ENCODE results near the gene ZMAT3. TPM values are rescaled to one million over a fixed set of nuclear protein-coding genes. Genes with fewer than 3 reads are reported as not detected.
A peak's percentile ranks its signal among the peaks of the same experiment; 100 is the strongest.

ZMAT3 gene
- total RNA-seq, 1 experiment from 2014 or later: 11.4 TPM

DNA sequence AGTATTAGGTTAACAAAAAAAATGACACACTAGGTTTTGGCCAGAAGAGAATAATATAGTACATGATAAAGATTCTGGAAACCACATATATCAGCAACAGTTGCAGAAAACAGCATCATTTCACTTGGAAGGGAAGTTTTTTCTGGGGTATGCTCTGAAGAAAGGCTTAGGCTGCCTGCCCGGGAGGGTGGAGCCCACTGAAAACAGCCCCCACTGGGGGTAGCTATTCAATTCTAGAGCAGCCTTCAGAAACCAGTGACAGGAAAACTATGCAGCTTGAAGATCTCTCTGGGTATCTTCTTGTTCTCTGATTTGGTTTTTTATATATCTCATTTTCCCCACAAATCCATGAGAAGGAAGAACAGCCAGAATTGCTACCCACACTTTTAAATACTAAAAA is 43.2 kb downstream of the ZMAT3 start:
- DNase-seq (ENCODE audit: extremely low read depth, low read depth): no peak

DNA sequence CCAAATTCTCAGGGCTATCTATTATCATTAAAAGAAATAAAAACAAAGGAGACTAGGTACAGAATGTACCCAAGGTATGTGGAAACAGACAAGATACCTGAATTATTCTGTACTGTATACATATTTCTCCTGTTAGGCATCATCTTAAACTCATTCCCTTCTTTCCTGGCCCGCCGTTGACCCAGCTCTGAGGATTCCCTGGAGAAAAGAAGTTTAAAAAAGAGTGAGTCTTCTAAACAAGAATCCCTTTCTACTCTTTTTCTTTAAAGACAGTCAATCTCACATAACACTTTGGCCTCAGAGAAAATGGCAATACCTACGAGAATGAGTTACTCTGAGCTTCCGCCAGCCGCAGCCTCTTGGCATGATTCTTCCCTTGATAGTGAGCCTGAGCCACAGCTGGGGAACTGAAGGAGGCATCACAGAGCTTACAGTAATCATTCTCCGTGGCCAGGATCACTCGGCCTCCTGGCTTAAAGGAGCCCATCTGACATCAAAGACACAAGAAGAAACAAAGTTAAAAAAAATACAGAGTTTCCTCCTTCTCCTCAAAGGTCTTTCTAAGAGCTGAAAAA is 44.2 kb downstream of the ZMAT3 start:
- DNase-seq (ENCODE audit: extremely low read depth, low read depth): no peak

DNA sequence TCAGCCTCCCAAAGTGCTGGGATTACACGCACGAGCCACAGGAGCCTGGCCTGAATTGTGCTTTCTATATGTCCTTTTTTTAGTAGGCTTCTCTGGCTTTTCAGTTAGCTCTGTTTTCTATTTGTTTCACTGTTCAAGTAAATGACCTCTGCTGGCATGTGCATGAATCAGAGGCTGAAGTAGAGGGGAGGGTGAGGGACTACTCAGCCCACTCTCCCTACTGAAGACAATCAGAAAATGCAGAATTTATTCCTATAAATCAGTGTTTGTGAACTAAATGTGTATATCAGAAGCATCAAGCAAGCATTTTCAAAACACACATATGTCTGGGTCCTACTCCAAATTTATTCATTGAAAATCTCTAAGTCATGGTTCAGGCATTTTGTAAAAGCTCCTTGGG is 45.0 kb downstream of the ZMAT3 start:
- no peak for DNase-seq (ENCODE audit: extremely low read depth, low read depth)

DNA sequence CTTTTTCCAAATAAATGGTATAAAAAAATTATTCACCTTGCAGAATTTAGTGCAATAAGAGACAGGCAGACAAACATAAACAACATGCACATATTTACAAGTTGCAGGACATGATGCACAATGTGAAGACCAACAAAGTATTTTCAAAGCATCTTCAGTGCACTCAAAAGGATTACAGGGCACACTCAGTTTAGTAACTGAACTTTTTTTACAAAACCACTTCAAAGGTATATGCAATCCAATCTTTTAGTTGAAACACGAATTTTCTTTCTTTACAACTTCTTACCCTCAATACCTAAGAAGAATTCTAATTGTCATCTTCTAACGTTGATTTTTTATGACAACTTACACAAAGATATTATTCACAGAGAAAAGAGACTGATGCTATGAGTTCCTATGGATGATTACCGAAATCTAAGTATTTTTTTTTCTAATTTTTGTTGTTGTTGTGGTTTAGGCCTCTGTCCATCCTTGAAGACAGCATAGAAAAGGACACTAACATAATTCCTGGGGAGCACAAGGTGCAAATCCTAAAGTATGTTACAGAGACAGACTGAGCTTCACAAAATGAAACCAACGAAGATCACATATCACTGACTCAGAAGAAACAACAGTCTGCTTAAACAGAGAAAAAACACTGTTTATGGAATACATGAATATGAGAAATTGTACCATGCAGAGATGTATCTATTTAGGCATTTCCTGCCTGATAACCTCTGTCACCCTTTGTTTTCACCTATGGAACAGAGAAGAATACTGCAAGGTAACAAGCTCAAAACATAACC is 50.3 kb downstream of the ZMAT3 start:
- DNase-seq (ENCODE audit: extremely low read depth, low read depth): no peak

DNA sequence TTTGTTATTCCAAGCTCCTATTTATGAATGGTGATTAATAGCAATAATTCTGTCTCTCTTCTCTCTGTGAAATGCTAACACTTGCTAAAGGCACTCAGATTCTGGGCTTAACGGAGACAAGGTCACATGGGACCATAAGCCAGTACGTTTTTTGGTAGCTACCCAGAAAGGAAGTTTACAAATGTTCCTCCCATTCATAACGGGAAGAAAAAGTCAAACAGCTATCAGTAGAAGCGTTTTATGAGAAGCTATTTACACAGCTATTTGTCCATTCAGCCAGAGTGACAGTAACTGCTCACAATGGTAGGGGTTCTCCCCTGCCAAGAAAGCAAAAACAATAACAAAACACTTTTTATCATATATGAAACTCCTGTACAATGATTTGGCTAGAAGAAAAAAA is 51.5 kb downstream of the ZMAT3 start:
- DNase-seq (ENCODE audit: extremely low read depth, low read depth): no peak

DNA sequence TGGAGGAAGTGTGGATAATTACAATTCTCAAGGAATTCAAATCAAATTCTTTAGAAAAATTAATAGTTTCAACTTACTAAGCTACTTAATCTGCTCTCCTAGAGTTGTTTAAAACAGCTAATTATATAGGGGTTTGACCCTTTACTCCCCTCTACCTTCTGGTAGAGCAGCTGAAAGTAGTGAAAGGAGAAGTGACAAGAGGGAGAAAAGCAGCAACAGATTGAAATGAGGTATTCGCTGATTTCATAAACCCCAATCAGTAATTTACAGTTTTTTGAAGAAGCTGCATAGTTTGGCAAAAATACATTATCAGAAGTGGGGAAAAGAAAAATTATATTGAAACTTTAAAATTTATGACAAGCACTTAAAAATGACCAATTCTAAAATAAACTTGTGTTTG is 52.8 kb downstream of the ZMAT3 start:
- DNase-seq (ENCODE audit: extremely low read depth, low read depth): no peak

DNA sequence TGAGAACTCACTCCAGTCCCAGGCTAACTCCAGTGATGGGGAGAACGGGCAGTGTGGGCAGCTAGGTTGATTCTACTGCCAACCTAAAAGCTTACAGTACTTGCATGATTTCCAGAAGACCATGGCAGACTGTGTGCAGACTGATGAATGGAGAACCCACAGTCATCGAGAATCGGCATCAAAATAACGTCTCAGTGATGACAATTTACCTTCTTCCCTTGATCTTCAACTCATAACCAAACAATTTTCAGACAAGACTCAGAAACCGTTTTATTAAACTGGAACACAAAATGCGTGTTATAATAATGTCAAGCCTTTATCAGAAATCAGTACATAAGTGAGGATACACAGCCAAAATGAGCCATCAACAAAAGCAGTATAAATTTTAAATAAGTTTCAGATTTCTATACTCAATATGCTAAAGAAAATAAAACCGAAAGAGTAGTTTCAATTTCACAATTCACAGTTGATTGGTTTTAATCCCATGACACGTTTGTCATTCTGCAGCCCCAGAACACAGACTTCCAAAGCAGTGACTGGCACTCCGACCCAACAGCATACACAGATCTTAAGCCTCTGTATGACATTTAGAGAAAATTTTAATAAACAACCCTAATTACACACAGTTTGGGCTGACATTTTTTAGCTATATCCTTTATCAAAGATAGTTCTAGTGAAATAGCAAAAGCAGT is 54.5 kb downstream of the ZMAT3 start:
- no peak for DNase-seq (ENCODE audit: extremely low read depth, low read depth)

DNA sequence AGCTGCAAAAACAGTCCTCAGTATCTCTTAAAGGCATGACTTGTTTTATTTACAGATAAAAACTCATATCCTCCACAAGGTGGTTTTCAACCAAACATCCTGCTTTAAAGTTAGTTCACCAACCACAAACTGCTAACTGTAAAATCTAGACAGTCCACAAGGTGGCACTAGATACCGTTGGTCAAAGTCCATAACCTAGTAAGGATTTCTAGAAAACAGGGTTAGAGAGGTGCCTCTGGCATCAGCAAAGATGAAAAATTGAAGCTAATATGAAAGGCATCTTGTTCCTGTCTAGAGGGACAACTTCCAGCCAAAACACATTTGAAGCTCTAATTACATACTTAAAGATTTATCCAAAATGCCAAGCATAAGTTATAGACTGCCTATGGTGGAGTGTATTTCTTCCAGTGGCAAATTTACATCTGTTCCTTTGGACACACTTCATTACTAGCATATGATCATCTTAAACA is 56.0 kb downstream of the ZMAT3 start:
- peak; percentile 61 for DNase-seq (ENCODE audit: extremely low read depth, low read depth)

DNA sequence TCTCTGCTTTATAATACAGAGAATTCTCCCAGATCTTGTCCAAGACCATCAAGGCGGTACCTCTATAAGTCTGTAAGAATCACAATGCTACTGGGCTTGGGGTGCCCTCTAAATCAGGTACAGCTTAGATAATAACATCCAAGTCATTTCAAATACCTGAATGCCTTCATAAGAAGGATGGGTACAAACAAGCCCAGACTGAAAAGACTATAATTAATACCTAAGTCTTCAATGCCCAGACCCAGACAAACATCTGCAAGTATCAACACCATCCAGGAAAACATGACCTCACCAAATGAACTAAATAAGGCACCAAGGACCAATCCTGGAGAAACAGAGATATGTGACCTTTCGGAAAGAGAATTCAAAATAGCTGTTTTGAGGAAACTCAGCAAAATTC is 65.9 kb downstream of the ZMAT3 start:
- DNase-seq (ENCODE audit: extremely low read depth, low read depth): no peak

DNA sequence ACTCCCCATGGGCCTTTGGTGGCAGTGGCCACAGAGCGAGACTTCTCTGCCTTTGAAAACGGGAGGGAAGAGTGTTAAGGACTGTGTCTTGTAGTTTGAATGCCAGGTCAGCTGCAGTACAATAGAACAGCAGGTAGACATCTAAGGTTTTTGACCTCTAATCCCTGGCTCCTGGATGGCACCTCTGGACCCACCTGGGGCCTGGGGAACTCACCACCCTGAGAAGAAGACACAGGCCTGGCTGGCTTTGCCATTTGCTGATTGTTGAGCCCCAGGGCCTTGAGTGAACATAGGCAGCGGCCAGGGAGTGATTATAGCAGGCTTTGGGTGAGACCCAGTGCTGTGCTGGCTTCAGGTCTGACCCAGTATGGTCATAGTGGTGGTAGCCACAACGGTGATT is 66.4 kb downstream of the ZMAT3 start:
- no peak for DNase-seq (ENCODE audit: extremely low read depth, low read depth)

DNA sequence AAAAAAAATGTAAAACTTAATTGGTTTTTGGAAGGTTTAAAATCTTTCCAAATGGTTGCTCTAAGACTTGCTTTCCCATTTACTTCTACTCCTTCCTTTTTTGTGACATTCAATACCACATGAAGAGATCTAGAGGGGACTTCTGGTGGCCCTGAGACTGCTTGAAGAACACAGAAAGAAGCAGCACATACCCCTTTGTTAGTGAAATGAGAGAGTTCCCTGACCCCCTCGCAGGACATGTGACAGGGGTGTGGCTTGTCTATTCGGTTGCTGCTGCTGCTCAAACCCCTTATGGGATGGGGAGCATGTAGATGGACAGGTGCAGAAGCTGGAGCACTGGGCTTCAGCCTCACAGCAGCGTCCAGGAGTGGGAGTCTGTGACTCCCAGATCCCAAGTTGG is 71.0 kb downstream of the ZMAT3 start:
- DNase-seq (ENCODE audit: extremely low read depth, low read depth): no peak

DNA sequence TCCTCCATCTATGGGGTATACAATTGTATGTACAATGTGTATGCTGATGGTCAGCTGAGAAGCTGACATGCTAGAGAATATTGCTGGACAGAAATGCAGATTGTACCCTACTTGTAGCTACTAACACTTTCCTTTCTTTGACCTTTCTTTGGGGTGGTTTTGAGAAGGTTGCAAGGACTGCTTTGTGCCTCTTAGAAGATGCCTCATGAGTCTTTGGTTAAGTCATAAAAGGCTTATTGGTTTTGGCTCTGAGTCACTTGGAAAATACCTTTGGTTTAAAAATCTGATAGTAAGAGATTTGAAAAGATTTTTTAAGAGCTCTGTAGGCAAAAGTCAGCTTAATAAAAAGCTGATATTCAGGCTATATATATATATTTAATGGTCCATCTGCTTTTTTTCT is 71.5 kb downstream of the ZMAT3 start:
- no peak for DNase-seq (ENCODE audit: extremely low read depth, low read depth)

DNA sequence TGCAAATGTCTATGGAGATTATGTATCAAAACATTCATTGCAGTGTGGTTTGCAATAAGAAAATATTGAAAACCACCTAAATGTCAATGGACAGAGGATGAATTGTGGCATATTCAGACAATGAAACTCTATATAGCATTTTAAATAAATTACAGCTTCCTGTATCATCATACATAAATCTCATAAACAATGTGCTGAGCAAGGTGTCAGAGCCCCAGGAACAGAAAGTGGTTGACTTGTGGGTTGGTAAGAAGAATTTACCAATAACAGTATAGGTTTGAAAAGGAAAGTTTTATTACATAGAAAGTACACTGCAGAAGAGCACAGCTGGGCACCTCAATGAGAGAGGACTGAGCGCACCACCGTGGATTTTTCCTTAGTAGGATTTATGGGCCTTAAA is 75.2 kb downstream of the ZMAT3 start:
- no peak for DNase-seq (ENCODE audit: extremely low read depth, low read depth)

DNA sequence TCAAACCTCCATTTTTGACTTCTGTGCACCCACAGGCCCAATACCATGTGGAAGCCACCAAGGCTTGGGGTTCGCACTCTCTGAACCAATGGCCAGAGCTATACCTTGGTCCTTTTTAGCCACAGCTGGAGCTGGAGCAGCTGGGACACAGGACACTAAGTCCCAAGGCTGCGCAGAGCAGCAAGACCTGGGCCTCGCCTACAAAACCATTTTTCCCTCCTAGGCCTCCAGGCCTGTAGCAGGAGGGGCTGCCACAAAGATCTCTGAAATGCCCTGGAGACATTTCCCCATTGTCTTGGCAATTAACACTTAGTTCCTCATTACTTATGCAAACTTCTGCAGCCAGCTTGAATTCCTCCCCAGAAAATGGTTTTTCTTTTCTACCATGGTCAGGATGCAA is 81.3 kb downstream of the ZMAT3 start:
- DNase-seq (ENCODE audit: extremely low read depth, low read depth): no peak

DNA sequence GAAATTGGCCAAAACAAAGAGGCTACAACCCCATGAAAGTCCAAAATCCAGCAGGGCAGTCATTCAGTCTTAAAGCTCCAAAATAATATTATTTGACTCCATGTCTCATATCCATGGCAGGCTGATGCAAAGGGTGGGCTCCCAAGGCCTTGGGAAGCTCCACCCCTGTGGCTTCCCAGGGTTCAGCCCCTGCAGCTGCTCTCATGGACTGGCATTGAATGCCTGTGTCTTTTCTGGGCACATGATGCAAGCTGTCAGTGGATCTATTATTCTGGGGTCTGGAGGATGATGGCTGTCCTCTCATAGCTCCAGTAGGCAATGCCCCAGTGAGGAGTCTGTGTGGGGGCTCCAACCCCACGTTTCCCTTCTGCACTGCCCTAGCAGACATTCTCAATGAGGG is 81.8 kb downstream of the ZMAT3 start:
- DNase-seq (ENCODE audit: extremely low read depth, low read depth): no peak

DNA sequence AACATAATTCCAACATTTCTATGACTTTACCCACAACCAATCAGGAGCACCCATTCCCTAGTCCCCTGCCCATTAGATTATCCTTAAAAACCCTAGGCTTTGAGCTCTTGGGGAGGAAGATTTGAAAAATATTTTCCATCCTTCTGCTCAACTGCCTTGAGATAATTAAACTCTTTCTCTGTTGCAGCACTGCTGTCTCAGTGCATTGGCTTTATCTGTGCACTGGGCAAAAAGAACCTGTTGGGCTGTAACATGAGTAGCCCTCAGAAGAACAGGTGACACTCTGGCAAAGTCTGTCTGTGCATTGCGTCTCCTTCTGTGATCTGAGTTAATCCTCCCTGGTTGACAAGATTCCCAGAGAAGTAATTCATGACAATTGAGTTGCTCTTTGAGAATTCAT is 83.9 kb downstream of the ZMAT3 start:
- no peak for DNase-seq (ENCODE audit: extremely low read depth, low read depth)

DNA sequence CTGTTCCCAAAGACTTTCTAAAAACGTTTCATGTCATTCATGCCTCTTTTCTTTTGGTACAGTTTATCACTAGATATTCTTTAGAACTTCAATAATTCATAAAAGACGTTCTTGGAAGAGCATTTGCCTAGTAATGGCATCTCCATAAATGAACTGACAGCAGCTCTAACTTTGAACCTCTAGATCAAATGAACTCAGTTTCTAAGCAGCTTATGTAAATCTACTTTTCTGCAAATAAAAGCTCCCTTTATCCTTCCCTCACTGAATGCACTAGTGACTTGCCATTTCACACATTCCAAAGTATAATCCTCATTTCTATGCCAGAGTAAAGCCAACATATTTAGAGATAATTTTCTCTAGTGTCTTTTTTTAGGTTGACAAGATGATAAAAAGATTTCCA is 85.2 kb downstream of the ZMAT3 start:
- no peak for DNase-seq (ENCODE audit: extremely low read depth, low read depth)

DNA sequence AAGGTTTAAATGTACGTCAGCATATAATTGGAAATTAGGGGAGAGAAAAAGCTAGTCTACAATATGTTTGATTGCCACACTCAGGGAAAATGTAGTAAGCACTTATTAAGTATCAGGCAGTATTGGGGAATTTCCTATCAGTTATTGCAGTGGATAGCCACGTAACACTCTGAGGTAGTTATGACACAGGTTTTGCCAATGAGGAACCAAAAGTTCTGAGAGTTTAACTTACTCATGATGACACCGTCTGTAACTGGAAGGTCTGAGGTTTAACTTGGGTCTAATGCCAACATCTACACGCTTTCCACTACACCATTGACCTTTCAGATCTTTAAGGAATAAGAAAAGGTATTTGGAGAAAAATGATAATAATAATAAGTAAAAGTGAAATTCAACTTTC is 89.5 kb downstream of the ZMAT3 start:
- no peak for DNase-seq (ENCODE audit: extremely low read depth, low read depth)

DNA sequence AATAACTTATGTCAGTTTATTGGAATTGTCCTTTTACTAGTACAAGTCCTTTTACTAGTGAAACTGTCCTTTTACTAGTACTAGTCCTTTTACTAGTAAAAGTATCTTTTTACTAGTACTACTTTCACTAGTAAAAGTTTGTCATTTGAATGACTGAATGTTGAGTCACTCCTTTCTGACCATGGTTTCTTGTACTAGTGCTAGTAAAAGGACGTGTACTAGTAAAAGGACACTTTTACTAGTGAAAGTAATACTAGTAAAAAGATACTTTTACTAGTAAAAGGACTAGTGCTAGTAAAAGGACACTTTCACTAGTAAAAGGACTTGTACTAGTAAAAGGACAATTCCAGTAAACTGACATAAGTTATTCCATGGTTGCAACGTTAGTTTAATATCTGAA is 96.3 kb downstream of the ZMAT3 start:
- DNase-seq (ENCODE audit: extremely low read depth, low read depth): no peak

DNA sequence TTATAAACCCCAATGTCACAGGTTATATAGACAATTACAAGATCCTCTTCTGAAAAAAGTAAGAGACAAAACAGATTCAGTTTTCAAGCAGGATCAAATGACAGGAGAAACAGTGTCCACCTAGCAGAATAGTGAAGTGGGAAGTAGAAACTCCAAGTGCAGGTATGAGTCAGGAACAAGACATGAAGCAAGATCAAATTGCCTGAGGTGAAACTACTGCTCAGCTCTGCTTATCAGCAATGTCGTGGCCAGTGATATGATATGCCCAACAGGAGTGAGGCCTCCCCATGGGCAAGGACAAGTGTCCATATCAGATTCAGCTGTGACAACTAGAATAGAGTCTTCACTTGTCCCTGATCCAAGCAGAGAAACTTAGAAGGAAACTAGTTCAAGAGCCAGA is 100.0 kb downstream of the ZMAT3 start:
- DNase-seq (ENCODE audit: extremely low read depth, low read depth): no peak

DNA sequence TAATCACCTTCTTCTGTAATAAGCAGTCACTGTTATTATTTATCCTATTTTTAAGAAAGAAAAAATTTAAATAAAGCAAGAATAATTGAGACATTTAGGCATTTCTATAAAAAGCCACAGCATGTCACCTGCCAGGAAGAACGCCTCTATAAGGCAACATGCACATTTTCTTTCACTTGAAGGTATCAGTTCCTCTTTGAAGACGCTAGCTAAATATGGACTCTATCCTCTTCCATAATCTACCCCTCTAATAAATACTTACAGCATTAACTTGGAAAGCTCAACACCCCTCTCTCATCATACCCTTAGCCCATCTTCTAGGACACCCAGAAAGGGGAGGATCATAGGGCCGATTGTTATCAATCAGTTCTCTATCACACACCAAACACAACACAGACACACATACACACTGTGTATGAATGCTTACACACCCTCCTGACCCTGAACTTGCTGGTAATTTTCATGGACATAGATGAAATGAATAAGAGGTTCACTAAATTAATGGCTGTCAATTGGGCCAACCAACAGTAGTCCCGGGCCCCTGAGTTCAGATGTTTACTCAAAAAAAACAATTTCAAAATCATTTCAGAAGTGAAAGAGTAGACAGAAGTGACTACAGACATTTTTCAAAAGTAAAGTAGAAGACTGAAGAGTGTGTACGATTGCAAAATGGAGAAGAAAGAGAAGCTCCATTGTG is 102.5 kb downstream of the ZMAT3 start:
- no peak for DNase-seq (ENCODE audit: extremely low read depth, low read depth)

Measured in NCI-H460 (cell line).